Measurements from ENCODE around the gene BMI1.

DNA sequence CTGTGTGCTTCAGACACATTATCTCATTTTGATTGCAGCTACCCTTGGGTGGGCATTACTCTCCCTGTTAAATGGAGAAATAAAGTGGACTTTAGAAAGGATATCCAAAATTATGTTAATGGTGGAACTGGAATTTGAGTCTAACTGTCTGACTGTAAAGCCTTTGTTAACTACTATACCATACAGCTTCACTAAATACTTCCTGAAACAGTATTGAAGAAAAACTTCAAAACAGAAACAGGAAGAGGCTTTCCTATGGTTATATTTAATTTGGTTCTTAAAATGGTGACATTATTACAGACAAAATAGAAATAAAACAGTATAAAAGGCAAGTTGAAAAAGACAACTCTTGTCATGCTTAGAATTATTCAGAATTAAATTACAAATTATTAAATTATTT lies 49.4 kb downstream of the BMI1 start:
- TF ChIP-seq CTCF (IDR thresholded peaks at IDR 0.05) (no peak), POLR2A (IDR thresholded peaks at IDR 0.05) (no peak)

All from Peyer's patch (tissue), 4 donors.